HT1080 (cell line): ENCODE data around the gene MYOZ1. TPM values are rescaled to one million over a fixed set of nuclear protein-coding genes. Genes with fewer than 3 reads are reported as not detected.
"Not testable (repeated sequence)": the region's sequence is repeated elsewhere in the genome, so short reads cannot be mapped to it uniquely, and the experiment has no call there.

ENCODE experiments used
- DNase-seq: peaks from one replicate; pipeline ENCODE4 v3.0.0-alpha.2; 2015; ENCODE audit warnings: low read depth
- total RNA-seq: library from RNA; depleted of rRNA; stranded (reverse); fragments of >200 nt; shearing (Covaris generic); gene quantifications from 2 replicates; pipeline ENCODE4 v1.2.3, GENCODE V29; 2014

Gene MYOZ1
- total RNA-seq, 1 experiment from 2014 or later: not detected

- no peak for DNase-seq
These were observed 6.8 kb upstream of the MYOZ1 start for GRCh38 chr10:73647875-73648651.

DNA sequence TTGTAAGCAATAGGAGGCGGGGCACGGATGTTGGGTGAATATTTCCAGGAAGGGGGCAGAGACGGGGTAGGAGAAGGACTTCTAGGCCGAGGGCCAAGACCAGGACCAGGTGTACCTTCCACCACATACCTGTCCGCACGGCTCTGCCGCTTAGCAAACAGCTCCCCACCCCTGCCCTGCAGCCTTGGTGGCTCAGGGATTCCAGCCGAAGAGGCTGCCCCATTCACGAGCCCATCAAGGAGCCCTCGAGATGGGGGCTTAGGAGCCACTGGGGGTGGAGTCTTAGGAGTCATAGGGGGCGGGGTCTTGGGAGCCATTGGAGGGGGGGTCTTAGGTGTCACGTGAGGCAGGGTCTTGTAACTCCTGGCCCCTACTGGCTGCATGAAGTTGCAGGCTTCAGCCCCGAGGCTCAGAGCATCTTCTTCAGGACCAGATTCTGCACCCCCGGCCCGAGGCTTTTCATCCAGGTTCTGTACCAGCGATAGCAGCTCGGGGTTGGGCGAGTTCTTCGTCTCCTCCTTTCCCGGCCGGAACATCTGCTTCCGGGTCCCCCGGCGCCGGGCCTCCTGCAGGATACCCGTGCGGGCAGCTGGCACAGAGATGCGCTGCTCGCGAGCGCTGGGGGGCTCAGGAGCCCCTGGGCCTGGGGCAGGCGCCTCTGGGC is 6.1 kb upstream of the MYOZ1 start:
- DNase-seq: no peak

GRCh38 chr10:73646598-73647041 is 5.3 kb upstream of the MYOZ1 start:
- DNase-seq: no peak

DNA sequence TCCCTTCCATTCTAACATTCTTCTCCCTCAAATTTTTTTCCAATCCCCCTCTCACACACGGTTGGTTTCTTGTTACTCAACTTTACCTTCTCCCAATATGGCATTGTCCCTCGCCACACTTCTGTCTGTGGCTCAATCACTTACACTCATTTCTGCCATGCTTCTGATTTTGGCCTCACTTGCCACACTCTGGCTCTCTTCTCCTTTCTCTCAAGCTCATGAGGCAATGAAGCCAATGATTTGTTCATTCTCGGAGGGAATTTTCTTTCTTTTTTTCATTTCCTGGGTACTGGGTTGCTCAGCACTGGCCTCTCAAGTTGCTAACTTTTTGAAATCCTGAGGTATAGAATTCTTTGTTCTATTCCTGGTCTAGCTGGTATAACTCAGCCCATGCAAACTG is 4.0 kb upstream of the MYOZ1 start:
- DNase-seq: no peak

- no peak for DNase-seq
These were observed 3.5 kb upstream of the MYOZ1 start for GRCh38 chr10:73644767-73645166.

- DNase-seq: peak; percentile 63
These were observed 2.9 kb upstream of the MYOZ1 start for GRCh38 chr10:73644015-73644743.

- DNase-seq: no peak
These were observed 2.1 kb upstream of the MYOZ1 start for GRCh38 chr10:73643362-73643761.

DNA sequence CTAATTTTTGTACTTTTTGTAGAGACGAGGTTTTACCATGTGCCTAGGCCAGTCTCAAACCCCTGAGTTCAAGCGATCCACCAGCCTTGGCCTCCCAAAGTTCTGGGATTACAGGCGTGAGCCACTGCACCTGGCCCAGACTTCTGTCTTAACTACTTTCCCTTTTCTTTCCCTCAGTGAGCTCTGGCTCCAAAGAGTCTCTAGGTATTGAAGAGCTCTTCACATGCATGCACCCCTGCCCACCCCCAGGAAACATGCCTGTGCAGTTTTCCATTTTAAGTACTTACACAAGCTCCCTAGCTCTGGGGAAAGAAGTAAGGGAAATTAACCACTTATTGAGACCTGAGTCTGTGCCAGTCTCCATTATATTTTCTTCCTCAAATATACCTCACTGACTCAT is 2.0 kb downstream of the MYOZ1 start:
- no peak for DNase-seq

- no peak for DNase-seq
These were observed 5.5 kb downstream of the MYOZ1 start for GRCh38 chr10:73635781-73636180.

DNA sequence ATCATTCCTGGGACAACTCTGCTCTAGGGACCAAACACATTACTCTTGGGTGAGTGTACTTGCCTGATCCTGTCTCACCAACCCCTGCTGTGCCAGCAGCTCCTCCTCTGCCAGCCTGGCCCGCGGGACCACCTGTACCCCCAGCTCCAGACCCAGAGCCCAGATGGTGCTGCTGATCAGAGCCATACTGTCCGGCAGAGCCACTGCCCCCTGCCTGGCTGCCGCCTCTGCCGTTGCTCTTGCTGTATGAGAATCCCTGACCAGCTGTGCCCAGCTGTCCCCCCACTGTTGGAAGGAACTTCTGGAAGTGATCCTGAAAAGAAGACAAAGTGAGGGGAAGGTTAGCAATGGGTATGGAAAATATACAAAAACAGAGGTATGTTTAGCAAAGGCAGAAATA is 6.9 kb downstream of the MYOZ1 start:
- no peak for DNase-seq

- DNase-seq: no peak
These were observed 12.1 kb downstream of the MYOZ1 start for GRCh38 chr10:73629165-73629564.

DNA sequence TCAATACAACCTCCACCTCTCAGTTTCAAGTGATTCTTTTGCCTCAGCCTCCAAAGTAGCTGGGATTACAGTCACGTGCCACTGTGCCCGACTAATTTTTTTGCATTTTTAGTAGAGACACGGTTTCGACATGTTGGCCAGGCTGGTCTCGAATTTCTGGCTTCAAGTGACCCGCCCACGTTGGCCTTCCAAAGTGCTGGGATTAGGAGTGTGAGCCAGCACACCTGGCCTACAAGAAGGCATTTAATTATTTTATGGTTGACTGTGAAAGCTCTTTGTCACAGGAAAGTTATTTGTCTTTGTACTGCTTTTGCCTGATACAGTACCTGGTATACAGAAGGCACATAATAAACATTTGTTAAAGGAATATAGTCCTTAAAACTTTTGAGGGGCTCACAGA is 12.9 kb downstream of the MYOZ1 start:
- DNase-seq: no peak

GRCh38 chr10:73627300-73627699 is 14.0 kb downstream of the MYOZ1 start:
- no peak for DNase-seq

- DNase-seq: peak; percentile 93
These were observed 15.2 kb downstream of the MYOZ1 start for GRCh38 chr10:73625884-73626752.

GRCh38 chr10:73625004-73625883 is 16.0 kb downstream of the MYOZ1 start:
- peak; percentile 34 for DNase-seq

DNA sequence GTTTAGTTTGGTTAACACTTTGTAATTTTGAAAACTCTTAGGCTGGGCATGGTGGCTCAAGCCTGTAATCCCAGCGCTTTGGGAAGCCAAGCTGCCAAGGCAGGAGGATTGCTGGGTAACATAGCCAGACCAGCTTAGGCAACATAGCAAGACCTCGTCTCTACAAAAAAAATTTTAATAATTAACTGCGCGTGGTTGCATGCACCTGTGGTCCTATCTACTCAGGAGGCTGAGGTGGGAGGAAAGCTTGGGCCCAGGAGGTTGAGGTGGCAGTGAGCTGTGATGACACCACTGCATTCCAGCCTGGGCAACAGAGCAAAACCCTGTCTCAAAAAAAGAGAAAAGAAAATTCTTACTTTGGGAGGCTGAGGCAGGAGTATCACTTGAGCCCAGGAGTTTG is 18.2 kb downstream of the MYOZ1 start:
- DNase-seq: no peak

- DNase-seq: not testable (repeated sequence)
These were observed 20.3 kb downstream of the MYOZ1 start for GRCh38 chr10:73620974-73621373.

GRCh38 chr10:73617143-73617542 is 24.1 kb downstream of the MYOZ1 start:
- not testable (repeated sequence) for DNase-seq

GRCh38 chr10:73614720-73615119 is 26.6 kb downstream of the MYOZ1 start:
- DNase-seq: no peak

DNA sequence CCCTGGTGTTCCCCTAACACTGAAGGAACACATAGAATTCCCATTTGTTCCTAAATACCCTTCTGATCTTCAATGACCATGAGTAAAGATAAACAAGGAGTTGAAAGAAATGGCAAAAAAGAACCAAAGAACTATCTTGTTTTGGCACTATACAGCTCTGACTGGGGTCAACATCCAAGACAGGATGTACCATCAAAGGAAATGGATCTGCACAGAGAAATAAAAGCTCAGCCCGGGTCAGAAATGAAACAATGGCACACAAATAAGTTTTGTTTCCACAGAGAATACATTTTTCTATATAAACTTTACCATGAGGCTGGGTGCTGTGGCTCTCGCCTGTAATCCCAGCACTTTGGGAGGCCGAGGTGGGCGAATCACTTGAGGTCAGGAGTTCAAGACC is 32.2 kb downstream of the MYOZ1 start:
- DNase-seq: no peak
